Measurements from ENCODE around the gene RRBP1.

- TF ChIP-seq POLR2AphosphoS5 (IDR thresholded peaks at IDR 0.05; ENCODE audit: low read depth, low read length), result no peak
- no peak for TF ChIP-seq SIN3A (IDR thresholded peaks at IDR 0.05; ENCODE audit: borderline replicate concordance, insufficient read depth, low read length)
- TF ChIP-seq, protein P1, sequence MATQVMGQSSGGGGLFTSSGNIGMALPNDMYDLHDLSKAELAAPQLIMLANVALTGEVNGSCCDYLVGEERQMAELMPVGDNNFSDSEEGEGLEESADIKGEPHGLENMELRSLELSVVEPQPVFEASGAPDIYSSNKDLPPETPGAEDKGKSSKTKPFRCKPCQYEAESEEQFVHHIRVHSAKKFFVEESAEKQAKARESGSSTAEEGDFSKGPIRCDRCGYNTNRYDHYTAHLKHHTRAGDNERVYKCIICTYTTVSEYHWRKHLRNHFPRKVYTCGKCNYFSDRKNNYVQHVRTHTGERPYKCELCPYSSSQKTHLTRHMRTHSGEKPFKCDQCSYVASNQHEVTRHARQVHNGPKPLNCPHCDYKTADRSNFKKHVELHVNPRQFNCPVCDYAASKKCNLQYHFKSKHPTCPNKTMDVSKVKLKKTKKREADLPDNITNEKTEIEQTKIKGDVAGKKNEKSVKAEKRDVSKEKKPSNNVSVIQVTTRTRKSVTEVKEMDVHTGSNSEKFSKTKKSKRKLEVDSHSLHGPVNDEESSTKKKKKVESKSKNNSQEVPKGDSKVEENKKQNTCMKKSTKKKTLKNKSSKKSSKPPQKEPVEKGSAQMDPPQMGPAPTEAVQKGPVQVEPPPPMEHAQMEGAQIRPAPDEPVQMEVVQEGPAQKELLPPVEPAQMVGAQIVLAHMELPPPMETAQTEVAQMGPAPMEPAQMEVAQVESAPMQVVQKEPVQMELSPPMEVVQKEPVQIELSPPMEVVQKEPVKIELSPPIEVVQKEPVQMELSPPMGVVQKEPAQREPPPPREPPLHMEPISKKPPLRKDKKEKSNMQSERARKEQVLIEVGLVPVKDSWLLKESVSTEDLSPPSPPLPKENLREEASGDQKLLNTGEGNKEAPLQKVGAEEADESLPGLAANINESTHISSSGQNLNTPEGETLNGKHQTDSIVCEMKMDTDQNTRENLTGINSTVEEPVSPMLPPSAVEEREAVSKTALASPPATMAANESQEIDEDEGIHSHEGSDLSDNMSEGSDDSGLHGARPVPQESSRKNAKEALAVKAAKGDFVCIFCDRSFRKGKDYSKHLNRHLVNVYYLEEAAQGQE (IDR thresholded peaks at IDR 0.05; ENCODE audit: insufficient read depth in 1 of 2, low read depth in 2 of 2, low read length in 2 of 2), result no peak
- no peak for TF ChIP-seq FOXP2 (optimal IDR thresholded peaks at IDR 0.05; ENCODE audit: borderline replicate concordance, extremely low read depth, extremely low read length, insufficient read depth)
- no peak for TF ChIP-seq TAF1 (IDR thresholded peaks at IDR 0.05; ENCODE audit: borderline replicate concordance, insufficient read depth, low read length)
Observed at GRCh38 chr20:17622851-17623508, 59.1 kb downstream of the RRBP1 start.
